Mucosa of descending colon (tissue), 3 donors: ENCODE measurements around the gene DRC7. TPM values are rescaled to one million over a fixed set of nuclear protein-coding genes. Genes with fewer than 3 reads are reported as not detected.
"Not testable (repeated sequence)": the region's sequence is repeated elsewhere in the genome, so short reads cannot be mapped to it uniquely, and the experiment has no call there.

ENCODE experiments used
- ATAC-seq: fragments of 200-7000 bp; cut with Tn5 transposase; one replicate; pipeline ENCODE4 v1.9.1; 2020; ENCODE audit warnings: mild to moderate bottlenecking, moderate library complexity
- DNase-seq, 3 donors: peaks; one replicate each; pipeline ENCODE4 v3.0.0-alpha.2; 2020
- H3K36me3 ChIP-seq: fragments of 200-600 bp; one replicate; pipeline ENCODE4 v1.8.0; 2021; ENCODE audit warnings: low read depth, mild to moderate bottlenecking
- H3K4me1 ChIP-seq: fragments of 200-600 bp; one replicate; pipeline ENCODE4 v1.8.0; 2021; ENCODE audit warnings: low read depth, mild to moderate bottlenecking
- H3K4me3 ChIP-seq: fragments of 200-600 bp; one replicate; pipeline ENCODE4 v1.8.0; 2021; ENCODE audit warnings: mild to moderate bottlenecking
- H3K9me3 ChIP-seq: fragments of 200-600 bp; one replicate; pipeline ENCODE4 v1.8.0; 2021; ENCODE audit warnings: mild to moderate bottlenecking
- intact Hi-C, 2 donors: fragments of 100-400 bp; cut with DNase I in 1 of 2; cut with micrococcal nuclease in 1 of 2; formaldehyde crosslinking; loops; one replicate each; pipeline versions ENCODE4 v1.11.0 to v1.11.1; 2022; cut with DNase I, micrococcal nuclease
- total RNA-seq, 3 donors: library from RNA; stranded (reverse); fragmentation: NEBNext Ultra II Directional in 2 of 3; extraction: Animal tissue kit (Norgen Biotek cat#: 25700) in 2 of 3; gene quantifications; one replicate each; pipeline versions ENCODE4 v1.2.1 to v1.2.4, GENCODE V29; 2021 to 2023
- TF ChIP-seq, protein P1 (sequence below): fragments of 200-600 bp; IDR thresholded peaks from one replicate; pipeline ENCODE4 v1.8.0; 2022; ENCODE audit warnings: antibody characterized with exemption, mild to moderate bottlenecking
- donor health status: DM: no; HTN: no; CAD: no; lungs with moderate emphysema.
- donor health status: DM: no; HTN: no; CAD: no.
- donor health status: DM: no; HTN: yes; CAD: no.

The DRC7 gene
- total RNA-seq, 3 donors from 2014 or later: not detected

DNA sequence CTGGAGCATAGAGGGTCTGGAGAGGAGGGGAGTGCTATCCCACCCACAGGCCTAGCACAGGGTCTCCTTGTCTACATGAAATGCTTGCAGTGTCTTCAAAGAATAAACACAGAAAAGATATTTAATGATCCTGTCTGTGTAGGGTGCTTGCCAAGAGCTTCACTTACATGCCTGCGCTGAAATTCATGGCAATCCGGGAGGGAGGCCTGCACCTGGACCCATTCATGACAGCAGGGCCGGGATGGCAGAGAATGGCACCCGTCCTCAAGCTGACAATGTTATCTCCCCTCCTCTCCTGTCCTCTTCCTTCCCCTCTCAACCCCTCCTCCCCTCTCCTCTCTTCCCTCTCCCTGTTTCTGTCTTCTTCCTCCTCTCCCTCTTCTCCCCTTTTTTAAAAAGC lies 24.4 kb upstream of the DRC7 start:
- TF ChIP-seq, protein P1, sequence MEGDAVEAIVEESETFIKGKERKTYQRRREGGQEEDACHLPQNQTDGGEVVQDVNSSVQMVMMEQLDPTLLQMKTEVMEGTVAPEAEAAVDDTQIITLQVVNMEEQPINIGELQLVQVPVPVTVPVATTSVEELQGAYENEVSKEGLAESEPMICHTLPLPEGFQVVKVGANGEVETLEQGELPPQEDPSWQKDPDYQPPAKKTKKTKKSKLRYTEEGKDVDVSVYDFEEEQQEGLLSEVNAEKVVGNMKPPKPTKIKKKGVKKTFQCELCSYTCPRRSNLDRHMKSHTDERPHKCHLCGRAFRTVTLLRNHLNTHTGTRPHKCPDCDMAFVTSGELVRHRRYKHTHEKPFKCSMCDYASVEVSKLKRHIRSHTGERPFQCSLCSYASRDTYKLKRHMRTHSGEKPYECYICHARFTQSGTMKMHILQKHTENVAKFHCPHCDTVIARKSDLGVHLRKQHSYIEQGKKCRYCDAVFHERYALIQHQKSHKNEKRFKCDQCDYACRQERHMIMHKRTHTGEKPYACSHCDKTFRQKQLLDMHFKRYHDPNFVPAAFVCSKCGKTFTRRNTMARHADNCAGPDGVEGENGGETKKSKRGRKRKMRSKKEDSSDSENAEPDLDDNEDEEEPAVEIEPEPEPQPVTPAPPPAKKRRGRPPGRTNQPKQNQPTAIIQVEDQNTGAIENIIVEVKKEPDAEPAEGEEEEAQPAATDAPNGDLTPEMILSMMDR: no peak
- no peaks in the 10 kb centered on the region for H3K9me3 ChIP-seq
- DNase-seq (no peak), ATAC-seq (no peak)
- H3K4me3 ChIP-seq: no peak overlapping the region
- intact Hi-C loops: no loop called here
- H3K4me1 ChIP-seq: no peaks in the 10 kb centered on the region
- H3K36me3 ChIP-seq: no peaks in the 10 kb centered on the region

DNA sequence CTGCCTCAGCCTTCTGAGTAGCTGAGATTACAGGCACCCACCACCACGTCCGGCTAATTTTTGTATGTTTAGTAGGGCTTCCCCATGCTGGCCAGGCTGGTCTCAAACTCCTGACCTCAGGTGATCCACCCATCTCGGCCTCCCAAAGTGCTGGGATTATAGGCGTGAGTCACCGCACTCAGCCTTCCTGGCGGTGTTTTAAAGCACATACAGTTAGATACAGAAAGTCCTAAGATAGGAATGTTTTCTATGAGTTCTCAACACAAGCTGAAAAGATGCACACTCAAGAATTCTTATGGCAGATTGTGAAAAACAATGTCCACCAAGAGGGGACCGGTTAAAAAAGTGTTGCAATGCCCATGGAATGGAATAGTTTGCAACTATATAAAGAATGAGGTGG lies 23.2 kb upstream of the DRC7 start:
- H3K4me1 ChIP-seq, intact Hi-C loops, H3K4me3 ChIP-seq, H3K36me3 ChIP-seq, H3K9me3 ChIP-seq, DNase-seq, ATAC-seq: not testable (repeated sequence)

DNA sequence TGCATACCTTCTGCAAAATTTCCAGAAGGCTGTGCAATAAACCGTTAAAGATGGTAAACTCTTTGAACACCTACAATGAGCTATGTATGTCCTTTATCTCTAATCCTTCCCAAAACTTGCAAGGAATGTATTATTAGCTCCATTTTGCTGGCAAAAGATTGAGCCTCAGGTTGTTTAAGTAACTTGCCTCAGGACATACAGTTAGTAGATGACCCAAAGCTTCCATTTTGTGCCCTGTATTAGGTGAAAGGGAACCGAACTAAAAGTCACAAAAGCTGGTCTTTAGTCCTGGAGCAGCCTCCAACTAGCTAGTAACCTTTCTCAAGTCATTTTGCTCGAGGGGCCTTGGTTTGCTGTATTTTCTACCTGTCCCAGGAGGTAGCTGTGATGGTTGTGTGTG lies 22.2 kb upstream of the DRC7 start:
- intact Hi-C loops: no loop called here
- ATAC-seq (no peak), DNase-seq (no peak)
- TF ChIP-seq, protein P1: no peak
- no peaks in the 10 kb centered on the region for H3K4me1 ChIP-seq
- H3K9me3 ChIP-seq: no peaks in the 10 kb centered on the region
- H3K36me3 ChIP-seq: no peaks in the 10 kb centered on the region
- no peak overlapping the region for H3K4me3 ChIP-seq

- TF ChIP-seq, protein P1: no peak
- H3K4me3 ChIP-seq: no peak overlapping the region
- intact Hi-C loops: no loop called here
- no peaks in the 10 kb centered on the region for H3K9me3 ChIP-seq
- no peak for ATAC-seq
- H3K4me1 ChIP-seq: no peaks in the 10 kb centered on the region
- DNase-seq: no peak
- H3K36me3 ChIP-seq: no peaks in the 10 kb centered on the region
These were observed 21.8 kb upstream of the DRC7 start for GRCh38 chr16:57672824-57673223.

DNA sequence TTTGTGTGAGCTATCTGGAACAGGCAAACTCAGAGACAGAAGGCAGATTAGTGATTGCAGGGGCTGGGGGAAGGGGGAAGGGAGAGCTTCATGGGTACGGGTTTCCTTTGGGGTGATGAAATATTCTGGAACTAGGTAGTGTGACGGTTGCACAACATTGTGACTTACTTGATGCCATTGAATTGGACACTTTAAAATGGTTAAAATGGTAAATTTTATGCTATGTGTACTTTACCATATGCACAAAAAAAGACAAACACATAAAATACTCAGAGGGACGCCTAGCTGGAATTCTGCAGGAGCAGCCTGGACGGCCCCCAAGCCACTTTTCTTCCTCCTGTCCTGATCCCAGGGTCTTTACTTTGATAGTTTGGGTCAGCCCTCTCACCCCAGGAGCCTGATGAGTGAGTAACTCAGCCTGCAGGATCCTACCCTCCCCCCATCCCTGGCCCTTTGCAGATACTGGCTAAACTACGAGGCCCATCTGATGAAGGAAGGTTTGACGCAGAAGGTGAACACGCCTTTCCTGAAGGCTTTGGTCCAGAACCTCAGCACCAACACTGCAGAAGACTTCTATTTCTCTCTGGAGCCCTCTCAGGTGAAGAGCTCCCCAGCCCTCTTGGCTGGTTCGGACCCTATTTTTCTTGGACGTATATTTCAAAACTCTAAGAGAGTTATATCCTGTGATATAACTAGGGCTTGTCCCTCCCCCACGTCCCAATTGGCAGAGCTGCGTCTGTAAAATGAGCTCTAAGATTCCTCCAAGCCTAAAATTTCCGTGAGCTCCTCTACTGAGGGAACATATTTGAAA lies 18.7 kb upstream of the DRC7 start:
- H3K36me3 ChIP-seq: no peaks in the 10 kb centered on the region
- intact Hi-C loops: no loop called here
- ATAC-seq (no peak), DNase-seq (no peak)
- H3K4me1 ChIP-seq: no peaks in the 10 kb centered on the region
- TF ChIP-seq, protein P1: no peak
- H3K4me3 ChIP-seq: no peak overlapping the region
- H3K9me3 ChIP-seq: no peaks in the 10 kb centered on the region

GRCh38 chr16:57676553-57677085 lies 18.0 kb upstream of the DRC7 start:
- TF ChIP-seq, protein P1: no peak
- Histone ChIP-seq H3K9me3 (no peaks in the 10 kb centered on the region), H3K4me1 (no peaks in the 10 kb centered on the region), H3K4me3 (no peak overlapping the region), H3K36me3 (no peaks in the 10 kb centered on the region)
- intact Hi-C loops: no loop called here
- DNase-seq (no peak), ATAC-seq (no peak)
